Stromal cell of bone marrow (primary cell): Measurements from ENCODE around the gene RPLP1.

ENCODE experiments used
- DNase-seq: peaks from one replicate; pipeline ENCODE4 v3.0.0-alpha.2; 2012; ENCODE audit warnings: low read depth

RPLP1 gene

GRCh38 chr15:69452692-69453521 is at the start of gene RPLP1:
Gene RPLP1, plus strand, starts transcription at chr15:69452818. Its CDS starts 131 bp downstream, at chr15:69452949.
- peak; percentile 91 for DNase-seq

GRCh38 chr15:69403594-69403993 is 49.0 kb upstream of the RPLP1 start:
- peak; percentile 76 for DNase-seq

- DNase-seq: no peak
These were observed 47.5 kb upstream of the RPLP1 start for GRCh38 chr15:69405110-69405509.

GRCh38 chr15:69407719-69408400 is 44.8 kb upstream of the RPLP1 start:
- no peak for DNase-seq

GRCh38 chr15:69408841-69409240 is 43.8 kb upstream of the RPLP1 start:
- DNase-seq: no peak

- DNase-seq: no peak
These were observed 42.3 kb upstream of the RPLP1 start for GRCh38 chr15:69410248-69410874.

- no peak for DNase-seq
These were observed 40.3 kb upstream of the RPLP1 start for GRCh38 chr15:69412274-69412673.

GRCh38 chr15:69412701-69413100 is 39.9 kb upstream of the RPLP1 start:
- no peak for DNase-seq

GRCh38 chr15:69413822-69414700 is 38.6 kb upstream of the RPLP1 start, which contains the start of gene KIF23:
Gene KIF23, plus strand, starts transcription at chr15:69414349. Its CDS starts 117 bp downstream, at chr15:69414466.
- peak; percentile 84 for DNase-seq

- peak; percentile 72 for DNase-seq
These were observed 37.9 kb upstream of the RPLP1 start for GRCh38 chr15:69414701-69415167.

- DNase-seq: no peak
These were observed 37.2 kb upstream of the RPLP1 start for GRCh38 chr15:69415381-69415780.

- no peak for DNase-seq
These were observed 35.0 kb upstream of the RPLP1 start for GRCh38 chr15:69417581-69417980.

- no peak for DNase-seq
These were observed 31.1 kb upstream of the RPLP1 start for GRCh38 chr15:69421498-69421897.

- DNase-seq: no peak
These were observed 30.2 kb upstream of the RPLP1 start for GRCh38 chr15:69422336-69422895.

- DNase-seq: no peak
These were observed 28.6 kb upstream of the RPLP1 start for GRCh38 chr15:69424001-69424400.

GRCh38 chr15:69424748-69425413 is 27.7 kb upstream of the RPLP1 start:
- DNase-seq: no peak

- DNase-seq: no peak
These were observed 18.8 kb upstream of the RPLP1 start for GRCh38 chr15:69433831-69434230.

- DNase-seq: no peak
These were observed 18.4 kb upstream of the RPLP1 start for GRCh38 chr15:69434238-69434637.

GRCh38 chr15:69434679-69435078 is 17.9 kb upstream of the RPLP1 start:
- DNase-seq: no peak

GRCh38 chr15:69435985-69436384 is 16.6 kb upstream of the RPLP1 start:
- DNase-seq: no peak

- DNase-seq: no peak
These were observed 15.7 kb upstream of the RPLP1 start for GRCh38 chr15:69436951-69437350.
